IPS-11a (cell line): ENCODE measurements around the gene RETN.
"Not testable (repeated sequence)": the region's sequence is repeated elsewhere in the genome, so short reads cannot be mapped to it uniquely, and the experiment has no call there.

Experiments used
- H3K4me3 ChIP-seq: one replicate; pipeline ENCODE4 v1.5.1; 2013; ENCODE audit warnings: low read depth, low read length, control low read depth

Gene RETN

GRCh38 chr19:7637374-7638256 is 31.2 kb upstream of the RETN start:
- H3K4me3 ChIP-seq = peak overlapping the region; percentile 62

GRCh38 chr19:7638802-7639465 is 29.9 kb upstream of the RETN start:
- no peak overlapping the region for H3K4me3 ChIP-seq

- no peak overlapping the region for H3K4me3 ChIP-seq
Measured at GRCh38 chr19:7639863-7640348, 28.9 kb upstream of the RETN start.

DNA sequence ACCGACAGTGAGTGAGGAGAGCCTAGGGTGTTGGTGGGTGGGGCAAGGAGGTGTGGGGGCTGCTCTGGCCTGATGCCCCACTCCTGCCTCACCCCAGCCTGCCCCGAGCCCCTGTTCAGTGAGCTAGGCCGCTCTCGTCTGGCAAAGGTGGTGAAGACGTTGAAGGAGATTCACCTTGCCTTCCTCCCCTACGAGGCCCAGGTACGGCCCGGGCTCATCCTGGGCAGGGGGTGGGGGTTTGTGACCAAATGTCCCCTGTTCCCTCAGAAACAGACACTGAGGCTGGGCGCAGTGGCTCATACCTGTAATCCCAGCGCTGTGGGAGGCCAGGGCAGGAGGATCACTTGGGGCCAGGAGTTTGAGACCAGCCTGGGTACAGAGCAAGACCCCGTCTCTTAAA is 28.0 kb upstream of the RETN start:
- H3K4me3 ChIP-seq = no peak overlapping the region

GRCh38 chr19:7641290-7642276 is 27.3 kb upstream of the RETN start:
- H3K4me3 ChIP-seq = no peak overlapping the region

DNA sequence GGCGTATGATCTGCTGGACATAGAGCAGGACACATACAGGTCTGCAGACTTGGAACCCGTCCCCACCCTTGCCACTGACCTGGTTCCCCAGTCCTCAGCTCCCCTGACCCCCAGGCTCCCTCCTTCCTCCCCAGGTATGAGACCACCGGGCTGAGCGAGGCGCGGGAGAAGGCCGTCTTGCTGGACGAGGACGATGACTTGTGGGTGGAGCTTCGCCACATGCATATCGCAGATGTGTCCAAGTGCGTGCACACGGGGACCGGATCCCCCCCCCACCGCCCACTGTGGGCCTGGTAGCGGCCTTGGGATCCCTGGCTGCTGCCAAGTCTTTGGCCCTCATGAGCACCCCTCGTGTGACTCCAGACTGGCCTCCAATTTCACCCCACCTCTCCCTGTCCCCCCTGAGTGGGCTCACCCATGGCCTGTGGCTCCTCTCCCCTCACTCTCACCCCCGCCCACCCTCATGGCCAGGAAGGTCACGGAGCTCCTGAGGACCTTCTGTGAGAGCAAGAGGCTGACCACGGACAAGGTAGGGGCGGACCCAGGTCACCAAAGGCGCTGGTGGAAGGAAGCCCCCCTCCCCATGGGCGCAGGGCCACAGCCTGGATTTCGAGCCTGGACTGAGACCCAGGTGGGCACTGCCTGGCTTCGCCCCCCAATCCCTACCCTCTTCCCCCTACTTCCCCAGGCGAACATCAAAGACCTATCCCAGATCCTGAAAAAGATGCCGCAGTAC is 26.4 kb upstream of the RETN start:
- no peak overlapping the region for H3K4me3 ChIP-seq

- no peak overlapping the region for H3K4me3 ChIP-seq
Measured at GRCh38 chr19:7643031-7643415, 25.8 kb upstream of the RETN start.

DNA sequence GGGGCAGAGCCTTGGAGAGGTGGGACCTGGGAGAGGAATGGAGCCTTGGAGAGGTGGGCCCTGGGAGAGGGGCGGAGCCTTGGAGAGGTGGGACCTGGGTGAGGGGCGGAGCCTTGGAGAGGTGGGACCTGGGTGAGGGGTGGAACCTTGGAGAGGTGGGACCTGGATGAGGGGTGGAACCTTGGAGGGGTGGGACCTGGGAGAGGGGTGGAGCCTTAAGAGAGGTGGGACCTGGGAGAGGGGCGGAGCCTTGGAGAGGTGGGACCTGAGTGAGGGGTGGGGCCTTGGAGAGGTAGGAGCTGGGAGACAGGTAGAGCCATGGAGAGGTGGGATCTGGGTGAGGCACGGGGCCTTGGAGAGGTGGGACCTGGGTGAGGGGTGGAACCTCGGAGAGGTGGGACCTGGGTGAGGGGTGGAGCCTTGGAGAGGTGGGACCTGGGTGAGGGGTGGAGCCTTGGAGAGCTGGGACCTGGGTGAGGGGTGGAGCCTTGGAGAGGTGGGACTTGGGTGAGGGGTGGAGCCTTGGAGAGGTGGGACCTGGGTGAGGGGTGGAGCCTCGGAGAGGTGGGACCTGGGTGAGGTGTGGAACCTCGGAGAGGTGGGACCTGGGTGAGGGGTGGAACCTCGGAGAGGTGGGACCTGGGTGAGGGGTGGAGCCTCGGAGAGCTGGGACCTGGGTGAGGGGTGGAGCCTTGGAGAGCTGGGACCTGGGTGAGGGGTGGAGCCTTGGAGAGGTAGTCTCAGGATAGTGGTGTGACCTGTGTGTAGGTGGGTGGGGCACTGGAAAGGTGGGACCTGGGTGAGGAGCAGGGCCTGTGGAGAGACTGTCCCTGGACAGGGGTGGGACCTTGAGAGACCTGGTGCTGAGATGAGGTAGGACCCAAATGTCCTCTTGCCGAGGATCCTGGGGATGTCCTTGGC is 25.0 kb upstream of the RETN start:
- not testable (repeated sequence) for H3K4me3 ChIP-seq

DNA sequence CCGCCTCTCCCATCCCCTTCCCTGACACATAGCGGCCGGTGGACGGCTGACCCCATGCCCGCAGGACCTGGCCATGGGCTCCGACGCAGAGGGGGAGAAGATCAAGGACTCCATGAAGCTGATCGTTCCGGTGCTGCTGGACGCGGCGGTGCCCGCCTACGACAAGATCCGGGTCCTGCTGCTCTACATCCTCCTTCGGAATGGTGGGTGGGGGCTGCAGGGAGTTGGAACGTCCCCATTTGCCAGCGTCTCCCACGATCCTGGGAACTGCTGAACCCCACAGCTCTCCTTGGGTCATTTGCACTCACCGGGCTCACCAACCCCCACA is 24.3 kb upstream of the RETN start:
- H3K4me3 ChIP-seq = no peak overlapping the region

DNA sequence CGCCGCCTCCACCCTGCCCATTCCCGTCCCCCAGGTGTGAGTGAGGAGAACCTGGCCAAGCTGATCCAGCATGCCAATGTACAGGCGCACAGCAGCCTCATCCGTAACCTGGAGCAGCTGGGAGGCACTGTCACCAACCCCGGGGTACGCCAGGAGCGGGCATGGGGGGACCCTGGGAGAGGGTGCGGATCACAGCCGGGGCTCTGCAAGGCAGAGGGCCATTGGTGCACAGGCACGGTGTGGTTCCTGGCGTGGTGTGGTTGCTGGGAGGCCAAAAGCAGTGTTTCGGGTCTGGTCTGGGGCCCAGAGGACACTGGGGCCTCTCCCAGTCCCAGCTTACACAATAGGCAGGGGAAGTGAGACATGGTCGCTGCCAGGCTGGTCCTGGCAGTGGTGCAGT is 23.7 kb upstream of the RETN start:
- H3K4me3 ChIP-seq = no peak overlapping the region

- no peak overlapping the region for H3K4me3 ChIP-seq
Measured at GRCh38 chr19:7645656-7646425, 23.0 kb upstream of the RETN start.

DNA sequence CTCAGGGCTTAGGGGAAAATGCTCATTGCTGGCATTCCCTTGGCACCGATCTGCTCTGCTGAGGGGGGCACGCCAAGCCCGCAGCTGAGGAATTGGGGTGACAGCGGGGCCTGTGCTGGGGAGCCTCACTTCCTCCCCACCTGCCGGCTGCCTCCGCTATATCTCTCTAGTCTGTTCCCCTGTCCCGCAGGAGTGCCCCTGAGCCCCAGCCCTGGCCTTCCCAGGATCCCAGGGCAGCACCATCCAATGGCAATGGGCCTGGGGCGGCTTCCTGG is 22.5 kb upstream of the RETN start:
- H3K4me3 ChIP-seq = no peak overlapping the region

- H3K4me3 ChIP-seq = no peak overlapping the region
Measured at GRCh38 chr19:7647156-7647555, 21.7 kb upstream of the RETN start.

DNA sequence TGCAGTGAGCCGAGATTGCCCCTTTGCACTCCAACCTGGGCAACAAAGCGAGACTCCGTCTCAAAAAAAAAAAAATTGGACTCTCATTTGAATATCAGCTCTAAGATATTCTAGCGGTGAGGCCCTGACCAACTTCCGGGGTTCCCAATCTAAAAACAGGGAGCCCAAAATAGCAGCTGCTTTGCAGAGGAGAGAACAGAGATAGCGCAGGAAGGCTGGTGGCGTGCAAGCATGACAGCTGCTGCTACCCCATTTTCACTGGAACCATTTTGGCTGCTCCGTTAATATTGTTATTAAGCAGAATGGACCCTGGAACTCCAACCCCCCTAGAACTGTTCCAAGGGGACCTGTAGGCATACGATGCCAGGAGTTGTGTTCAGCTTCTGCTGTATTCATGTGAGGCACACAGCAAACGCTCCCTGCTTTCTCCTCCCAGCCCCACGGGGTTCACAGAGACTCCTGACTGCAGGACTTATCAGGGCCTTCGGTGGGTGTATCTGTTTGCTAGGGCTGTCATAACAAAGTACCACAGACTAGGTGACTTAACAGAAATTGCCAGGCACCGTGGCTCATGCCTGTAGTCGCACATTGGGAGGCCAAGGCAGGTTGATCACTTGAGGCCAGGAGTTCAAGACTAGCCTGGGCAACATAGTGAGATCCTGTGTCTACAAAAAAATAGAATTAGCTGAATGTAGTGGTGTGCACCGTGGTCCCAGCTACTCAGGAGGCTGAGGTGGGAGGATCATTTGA is 20.4 kb upstream of the RETN start:
- H3K4me3 ChIP-seq = no peak overlapping the region

- H3K4me3 ChIP-seq = no peak overlapping the region
Measured at GRCh38 chr19:7650148-7650547, 18.7 kb upstream of the RETN start.

- no peak overlapping the region for H3K4me3 ChIP-seq
Measured at GRCh38 chr19:7652061-7652641, 16.7 kb upstream of the RETN start.

GRCh38 chr19:7654401-7654800 is 14.4 kb upstream of the RETN start:
- H3K4me3 ChIP-seq = no peak overlapping the region

GRCh38 chr19:7655581-7655980 is 13.3 kb upstream of the RETN start:
- no peak overlapping the region for H3K4me3 ChIP-seq
